ENCODE measurements around the gene RCL1. TPM values are rescaled to one million over a fixed set of nuclear protein-coding genes. Genes with fewer than 3 reads are reported as not detected.

Gene RCL1
- polyA plus RNA-seq, 2 of the 4 experiments (the other 2 are of a cell fraction) = 25.5 to 27.5 TPM

- no peak for TF ChIP-seq ATOH8 (CRISPR knock-in tag; IDR thresholded peaks at IDR 0.05; ENCODE audit: low read depth)
- no peak for TF ChIP-seq ESRRA (IDR thresholded peaks at IDR 0.05; ENCODE audit: borderline replicate concordance, low read length)
Observed at GRCh38 chr9:4852419-4852818, 59.7 kb downstream of the RCL1 start (continued).

- no peaks in the 10 kb centered on the region for H3K4me1 ChIP-seq
- no peak for DNase-seq (ENCODE audit: low read depth in 1 of 2, low spot score in 1 of 2)
- FAIRE-seq = no peak
- no peak for ATAC-seq
- ChIA-PET CTCF (interaction anchor here (1.2 kb wide), 1 partner anchor 92 kb away, joined by 7 read pairs; no protein-coding TSS in a partner anchor), POLR2A (no interaction called here)
- no peak overlapping the region for H3K4me3 ChIP-seq
- no peak for TF ChIP-seq SREBF2 (IDR thresholded peaks at IDR 0.05)
- WGBS (ENCODE audit: missing lambda C conversion rate) = 100% methylated on average over 1 of the region's 1 CpG
- H3K4me2 ChIP-seq = no peak overlapping the region
- H3K9me3 ChIP-seq = no peaks in the 10 kb centered on the region
- no peak overlapping the region for H3K27ac ChIP-seq
Observed at GRCh38 chr9:4854265-4854590, 61.5 kb downstream of the RCL1 start.

GRCh38 chr9:4855841-4856240, 63.1 kb downstream of the RCL1 start:
- DNase-seq (ENCODE audit: low read depth in 1 of 2, low spot score in 1 of 2) = no peak
- Histone ChIP-seq H3K4me2 (no peak overlapping the region), H3K9me3 (no peaks in the 10 kb centered on the region), H3K4me1 (no peaks in the 10 kb centered on the region), H3K27ac (no peak overlapping the region), H3K4me3 (no peak overlapping the region)
- TF ChIP-seq RFX5 (IDR thresholded peaks at IDR 0.05) (no peak), NFE2L2 (conservative IDR thresholded peaks at IDR 0.05; ENCODE audit: low read length) (no peak), BHLHE40 (IDR thresholded peaks at IDR 0.05; ENCODE audit: low read depth, low read length) (no peak), PHF8 (IDR thresholded peaks at IDR 0.05; ENCODE audit: borderline replicate concordance, low read depth) (no peak), KDM1A (IDR thresholded peaks at IDR 0.05; ENCODE audit: low read depth) (no peak), HES2 (IDR thresholded peaks at IDR 0.05) (no peak), HOXB13 (CRISPR knock-in tag; IDR thresholded peaks at IDR 0.05; ENCODE audit: low read depth) (no peak), RARB (CRISPR knock-in tag; IDR thresholded peaks at IDR 0.05) (no peak)
- ATAC-seq = no peak
- CTCF ChIA-PET = interaction anchor here (0.7 kb wide), 1 partner anchor 11 kb away, joined by 3 read pairs; no protein-coding TSS in a partner anchor
- FAIRE-seq = no peak
- POLR2A ChIA-PET = no interaction called here
- 97% methylated on average over 2 of the region's 2 CpGs for WGBS (ENCODE audit: missing lambda C conversion rate)

DNA sequence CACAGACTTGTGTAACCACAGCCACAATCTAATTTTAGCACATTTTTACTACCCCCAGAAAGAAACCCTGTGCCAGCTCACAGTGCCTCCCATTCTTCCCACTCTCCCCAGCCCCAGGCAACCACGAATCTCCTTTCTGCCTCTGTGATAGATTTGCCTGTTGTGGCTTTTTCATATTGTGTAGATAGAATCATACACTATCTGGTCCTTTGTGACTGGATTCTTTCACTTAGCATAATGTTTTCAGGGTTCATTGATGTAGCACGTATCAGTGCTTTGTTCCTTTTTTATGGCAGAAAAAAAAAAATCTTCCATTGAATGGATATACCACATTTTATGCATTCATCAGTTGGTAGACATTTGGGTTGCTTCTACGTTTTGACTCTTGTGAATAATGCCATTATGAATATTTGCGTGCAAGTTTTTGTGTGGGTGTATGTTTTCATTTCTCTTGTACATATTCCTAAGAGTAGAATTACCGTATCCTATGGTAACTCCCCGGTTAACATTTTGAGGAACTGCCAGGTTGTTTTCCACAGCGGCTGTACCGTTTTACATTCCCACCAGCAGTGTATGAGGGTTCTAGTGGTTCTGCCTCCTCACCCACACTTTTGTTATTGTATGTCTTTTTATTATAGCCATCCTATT, 64.5 kb downstream of the RCL1 start:
- 83% methylated on average over 8 of the region's 8 CpGs for WGBS (ENCODE audit: missing lambda C conversion rate)
- Histone ChIP-seq H3K27ac (no peak overlapping the region), H3K9me3 (no peaks in the 10 kb centered on the region), H3K4me1 (no peaks in the 10 kb centered on the region), H3K4me2 (no peak overlapping the region), H3K4me3 (no peak overlapping the region)
- no peak for ATAC-seq
- no peak for TF ChIP-seq JUN (IDR thresholded peaks at IDR 0.05)
- TF ChIP-seq PBX3 (IDR thresholded peaks at IDR 0.05) = no peak
- TF ChIP-seq, protein P1, sequence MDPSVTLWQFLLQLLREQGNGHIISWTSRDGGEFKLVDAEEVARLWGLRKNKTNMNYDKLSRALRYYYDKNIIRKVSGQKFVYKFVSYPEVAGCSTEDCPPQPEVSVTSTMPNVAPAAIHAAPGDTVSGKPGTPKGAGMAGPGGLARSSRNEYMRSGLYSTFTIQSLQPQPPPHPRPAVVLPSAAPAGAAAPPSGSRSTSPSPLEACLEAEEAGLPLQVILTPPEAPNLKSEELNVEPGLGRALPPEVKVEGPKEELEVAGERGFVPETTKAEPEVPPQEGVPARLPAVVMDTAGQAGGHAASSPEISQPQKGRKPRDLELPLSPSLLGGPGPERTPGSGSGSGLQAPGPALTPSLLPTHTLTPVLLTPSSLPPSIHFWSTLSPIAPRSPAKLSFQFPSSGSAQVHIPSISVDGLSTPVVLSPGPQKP (IDR thresholded peaks at IDR 0.05; ENCODE audit: low read depth, low read length) = no peak
- ChIA-PET POLR2A (no interaction called here), CTCF (no interaction called here)
- DNase-seq (ENCODE audit: low read depth in 1 of 2, low spot score in 1 of 2) = no peak
- no peak for FAIRE-seq

DNA sequence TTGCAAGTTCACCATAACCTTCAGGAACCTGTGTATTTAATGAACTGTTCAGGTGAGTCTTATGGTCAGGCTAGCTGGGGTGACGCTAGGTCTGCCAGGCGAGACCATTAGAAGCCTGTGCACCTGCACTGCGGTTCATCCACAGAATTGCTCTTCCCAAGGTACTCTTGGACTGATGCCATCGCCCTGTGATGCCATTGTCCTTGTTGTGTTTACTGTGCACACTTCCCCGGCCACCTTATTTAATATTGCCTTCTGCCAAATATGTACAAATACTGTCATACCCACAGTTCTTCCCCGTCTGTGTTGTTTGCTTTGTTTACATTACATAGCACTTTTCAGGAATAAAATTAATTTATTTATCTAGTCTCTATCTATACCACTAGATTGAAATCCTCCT, 66.3 kb downstream of the RCL1 start:
- POLR2A ChIA-PET = no interaction called here
- 92% methylated on average over 6 of the region's 6 CpGs for WGBS (ENCODE audit: missing lambda C conversion rate)
- H3K4me2 ChIP-seq = no peak overlapping the region
- CTCF ChIA-PET = interaction anchor here (1.0 to 1.2 kb wide), 2 partner anchors 31 to 96 kb away, joined by 3 to 4 read pairs; no protein-coding TSS in a partner anchor
- no peak for FAIRE-seq
- H3K4me3 ChIP-seq = no peak overlapping the region
- no peak for DNase-seq (ENCODE audit: low read depth in 1 of 2, low spot score in 1 of 2)
- no peak for ATAC-seq
- H3K27ac ChIP-seq = no peak overlapping the region
- H3K4me1 ChIP-seq = no peaks in the 10 kb centered on the region
- no peaks in the 10 kb centered on the region for H3K9me3 ChIP-seq
- TF ChIP-seq PHF8 (IDR thresholded peaks at IDR 0.05; ENCODE audit: borderline replicate concordance, low read depth) (no peak), NFE2L2 (conservative IDR thresholded peaks at IDR 0.05; ENCODE audit: low read length) (no peak), RCOR1 (IDR thresholded peaks at IDR 0.05; ENCODE audit: low read depth, low read length) (no peak)
